Bronchial smooth muscle cell (primary cell): ENCODE results near the gene RGS6. TPM values are rescaled to one million over a fixed set of nuclear protein-coding genes. Genes with fewer than 3 reads are reported as not detected.

Experiments
- total RNA-seq: library from RNA; depleted of rRNA; stranded (reverse); fragments of >200 nt; gene quantifications from 2 replicates; pipeline ENCODE4 v1.2.1, GENCODE V29; 2014

RGS6 gene
- total RNA-seq: not detected in 2 replicates

DNA sequence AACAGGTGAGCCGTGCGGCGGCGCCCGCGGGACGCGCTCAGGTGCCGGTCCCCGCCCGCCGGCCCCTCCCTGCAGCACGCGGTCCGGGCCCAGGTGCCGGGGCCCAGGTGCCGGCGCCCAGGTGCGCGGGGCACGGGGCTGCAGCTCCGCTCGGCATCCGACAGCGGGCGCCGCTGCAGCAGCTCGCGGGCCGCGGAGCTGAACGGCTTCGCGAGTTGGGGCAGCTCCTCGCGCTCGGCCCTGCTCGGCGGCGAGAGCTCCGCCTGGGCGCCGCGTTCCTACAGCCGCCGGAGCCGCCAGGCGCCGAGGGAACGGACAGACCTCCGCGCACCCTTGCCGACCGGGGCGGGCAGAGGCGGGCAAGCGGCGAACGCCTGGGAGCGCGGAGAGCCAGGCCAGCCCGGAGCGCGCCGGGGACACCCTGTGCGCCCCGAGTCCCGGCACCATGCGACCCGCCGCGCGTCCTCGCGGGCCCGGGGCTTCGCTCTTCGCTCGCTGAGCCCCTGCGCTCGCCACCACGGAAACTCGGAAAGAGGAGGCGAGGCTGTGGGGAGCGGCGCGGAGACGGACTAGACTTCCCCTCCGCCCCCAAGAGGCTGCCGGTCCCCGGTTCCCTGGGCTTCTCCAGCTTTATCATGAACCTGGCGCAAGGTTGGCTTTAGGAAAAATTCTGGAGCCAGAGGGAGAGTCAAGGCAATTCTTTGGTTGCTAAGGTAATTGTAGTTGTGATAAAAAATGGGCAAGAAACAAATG is at the start of gene RGS6:
Gene RGS6, plus strand, starts transcription at position 201 of the 753 bp plus-strand sequence.

